Right lobe of liver (tissue), 6 donors: ENCODE data around the gene FILIP1. TPM values are rescaled to one million over a fixed set of nuclear protein-coding genes. Genes with fewer than 3 reads are reported as not detected.

Experiments
- ATAC-seq, 4 donors: fragments of 200-7000 bp; cut with Tn5 transposase; one replicate each; pipeline ENCODE4 v1.9.1; 2020; ENCODE audit warnings: mild to moderate bottlenecking in 4 of 4, moderate library complexity in 4 of 4
- DNase-seq, 3 donors: peaks; one replicate each; pipeline ENCODE4 v3.0.0-alpha.2; 2020
- H3K27ac ChIP-seq, 3 donors: fragments of 200-600 bp; one replicate each; pipeline ENCODE4 v1.8.0; 2022
- H3K27me3 ChIP-seq, 2 donors: fragments of 200-600 bp; one replicate each; pipeline ENCODE4 v1.8.0; 2022
- H3K36me3 ChIP-seq, 4 donors: fragments of 200-600 bp; sonication (generic) in 1 of 4; one replicate each; pipeline versions ENCODE4 v1.5.1 to v1.8.0; 2017 to 2022; ENCODE audit warnings: control low read depth in 1 of 4
- H3K4me1 ChIP-seq, 4 donors: fragments of 200-600 bp; sonication (generic) in 1 of 4; one replicate each; pipeline versions ENCODE4 v1.5.1 to v1.8.0; 2017 to 2022; ENCODE audit warnings: control low read depth in 1 of 4
- H3K4me3 ChIP-seq, 3 donors: fragments of 200-600 bp; one replicate each; pipeline ENCODE4 v1.8.0; 2022
- H3K9me3 ChIP-seq, 4 donors: fragments of 200-600 bp; sonication (generic) in 1 of 4; one replicate each; pipeline versions ENCODE4 v1.5.1 to v1.8.0; 2017 to 2022; ENCODE audit warnings: control low read depth in 1 of 4
- POLR2A ChIP-seq: fragments of 450-650 bp; IDR thresholded peaks from one replicate; pipeline ENCODE4 v1.6.1; 2017; ENCODE audit warnings: antibody characterized with exemption, mild to moderate bottlenecking
- WGBS: methylation state at CpG from one replicate; pipeline ENCODE4 v1.1.6; 2018; ENCODE audit warnings: low coverage, low lambda C conversion rate; ENCODE audit not compliant: insufficient coverage; ENCODE audit errors: missing lambda C conversion rate; 5-methylcytosine and 5-hydroxymethylcytosine counted together
- intact Hi-C, 2 donors: fragments of 100-400 bp; cut with DNase I; formaldehyde crosslinking; loops; one replicate each; pipeline versions ENCODE4 v1.11.2 to v1.14.1; 2022
- total RNA-seq, 6 experiments: library from RNA; depleted of rRNA in 2 of 6; stranded (reverse); fragments of >200 nt in 2 of 6; fragmentation: NEBNext Ultra II Directional in 3 of 6; extraction: Animal tissue kit (Norgen Biotek cat#: 25700) in 3 of 6; gene quantifications; one replicate each; pipeline versions ENCODE4 v1.1.0 to v1.2.4, GENCODE V29; 2016 to 2023
- TF ChIP-seq, protein P1 (sequence below), 4 donors: fragments of 200-600 bp in 3 of 4; fragments of 450-650 bp in 1 of 4; IDR thresholded peaks; one replicate each; pipeline versions ENCODE4 v1.5.1 to v1.8.0; 2016 to 2022; ENCODE audit warnings: antibody characterized with exemption in 4 of 4, mild to moderate bottlenecking in 2 of 4
- donor health status: DM: no; HTN: yes; CAD: no.
- donor health status: DM: no; HTN: no; CAD: no.
- donor health status: DM: no; HTN: no; CAD: no.
- donor health status: DM: no; HTN: yes; CAD: no.
- donor health status: DM: no; HTN: yes; CAD: no.

Gene FILIP1
- total RNA-seq, 6 experiments from 2014 or later, result 0.95 to 2.2 (median 1.6) TPM

DNA sequence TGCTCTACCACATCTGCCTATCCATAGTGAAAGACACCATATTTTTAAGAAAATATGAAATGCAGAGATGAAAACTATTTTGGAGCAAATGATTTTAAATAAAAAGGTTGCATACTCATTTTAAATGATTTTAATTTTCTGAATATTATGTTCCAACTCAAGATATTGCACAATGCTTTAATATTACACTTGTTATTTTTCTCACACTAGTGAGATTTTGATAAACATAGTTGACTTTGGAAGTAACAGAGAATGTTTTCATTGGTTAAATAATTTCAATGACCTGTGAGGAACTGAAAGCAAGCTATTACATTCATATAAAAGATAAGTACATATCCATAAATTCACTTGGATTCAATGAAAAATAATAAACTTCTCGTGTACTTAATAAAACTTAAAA is 201.9 kb downstream of the FILIP1 start:
- intact Hi-C loops, result no loop called here
- no peak for TF ChIP-seq POLR2A
- TF ChIP-seq, protein P1, sequence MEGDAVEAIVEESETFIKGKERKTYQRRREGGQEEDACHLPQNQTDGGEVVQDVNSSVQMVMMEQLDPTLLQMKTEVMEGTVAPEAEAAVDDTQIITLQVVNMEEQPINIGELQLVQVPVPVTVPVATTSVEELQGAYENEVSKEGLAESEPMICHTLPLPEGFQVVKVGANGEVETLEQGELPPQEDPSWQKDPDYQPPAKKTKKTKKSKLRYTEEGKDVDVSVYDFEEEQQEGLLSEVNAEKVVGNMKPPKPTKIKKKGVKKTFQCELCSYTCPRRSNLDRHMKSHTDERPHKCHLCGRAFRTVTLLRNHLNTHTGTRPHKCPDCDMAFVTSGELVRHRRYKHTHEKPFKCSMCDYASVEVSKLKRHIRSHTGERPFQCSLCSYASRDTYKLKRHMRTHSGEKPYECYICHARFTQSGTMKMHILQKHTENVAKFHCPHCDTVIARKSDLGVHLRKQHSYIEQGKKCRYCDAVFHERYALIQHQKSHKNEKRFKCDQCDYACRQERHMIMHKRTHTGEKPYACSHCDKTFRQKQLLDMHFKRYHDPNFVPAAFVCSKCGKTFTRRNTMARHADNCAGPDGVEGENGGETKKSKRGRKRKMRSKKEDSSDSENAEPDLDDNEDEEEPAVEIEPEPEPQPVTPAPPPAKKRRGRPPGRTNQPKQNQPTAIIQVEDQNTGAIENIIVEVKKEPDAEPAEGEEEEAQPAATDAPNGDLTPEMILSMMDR (IDR thresholded peaks at IDR 0.05), result no peak
- DNase-seq (no peak), ATAC-seq (no peak)
- no peak overlapping the region for H3K27ac ChIP-seq
- H3K9me3 ChIP-seq, result no peaks in the 10 kb centered on the region
- no peaks in the 10 kb centered on the region for H3K27me3 ChIP-seq
- H3K36me3 ChIP-seq, result no peaks in the 10 kb centered on the region
- no peaks in the 10 kb centered on the region for H3K4me1 ChIP-seq
- WGBS, result 86% methylated on average over 1 of the region's 1 CpG
- no peak overlapping the region for H3K4me3 ChIP-seq

DNA sequence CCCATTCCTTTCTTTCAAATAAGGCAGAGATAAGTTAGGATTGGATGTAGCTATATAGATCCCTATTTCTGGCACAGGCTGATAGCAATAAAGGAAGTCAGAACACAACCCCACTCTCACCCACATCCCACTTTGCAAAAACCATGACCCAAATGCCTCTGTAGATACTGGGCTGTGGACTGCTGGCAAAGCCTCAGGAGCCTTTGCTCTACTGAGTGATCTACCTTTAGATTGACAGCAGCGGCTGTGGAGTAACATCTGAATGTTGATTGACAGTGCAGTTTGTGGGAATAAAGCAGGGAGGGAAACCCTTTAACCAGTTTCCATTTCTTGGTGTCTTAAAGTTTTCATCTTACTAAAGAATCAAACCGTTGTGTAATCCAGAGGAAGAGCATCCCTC is 202.3 kb downstream of the FILIP1 start:
- Histone ChIP-seq H3K9me3 (no peaks in the 10 kb centered on the region), H3K4me3 (no peak overlapping the region), H3K27ac (no peak overlapping the region), H3K4me1 (no peaks in the 10 kb centered on the region), H3K36me3 (no peaks in the 10 kb centered on the region), H3K27me3 (no peaks in the 10 kb centered on the region)
- no peak for TF ChIP-seq POLR2A
- TF ChIP-seq, protein P1 (IDR thresholded peaks at IDR 0.05), result no peak
- intact Hi-C loops, result no loop called here
- ATAC-seq (no peak), DNase-seq (no peak)
- 82% methylated on average over 2 of the region's 2 CpGs for WGBS

DNA sequence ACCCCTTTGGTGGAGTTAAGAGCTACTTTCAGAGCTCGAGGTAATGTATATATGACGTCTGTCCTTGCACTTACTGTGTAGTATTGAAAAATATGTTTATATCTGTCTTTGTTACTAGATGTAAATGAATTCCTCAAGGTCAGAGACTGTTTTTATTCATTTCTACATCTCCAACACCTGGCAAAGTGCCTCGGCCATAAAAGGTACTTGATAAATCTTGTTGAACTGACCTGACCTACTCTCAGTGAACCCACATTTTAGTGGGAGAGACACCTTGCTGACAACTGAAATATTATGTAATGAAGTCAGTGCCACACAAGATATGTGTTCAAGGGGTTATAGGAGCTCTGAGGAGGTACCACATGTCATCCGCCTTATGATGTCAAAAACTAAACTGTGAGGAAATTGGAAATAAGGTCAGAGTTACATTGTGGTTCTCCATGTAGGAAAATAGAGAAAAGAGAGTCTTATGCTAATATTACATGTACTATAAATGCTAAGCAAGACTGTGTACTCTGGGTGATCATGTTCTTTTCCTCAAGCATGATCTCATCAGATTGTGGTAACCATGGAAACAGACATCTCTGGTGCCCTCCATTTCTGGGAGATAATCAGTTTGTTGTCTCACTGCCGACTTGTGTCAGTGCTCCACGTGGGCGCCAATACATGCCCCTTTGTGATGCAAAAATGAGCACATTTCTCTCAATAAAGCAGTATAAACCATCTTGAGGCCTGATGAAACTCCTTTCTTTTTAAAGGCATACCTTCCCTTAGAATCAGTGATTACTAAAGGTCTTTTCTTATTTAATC is 203.3 kb downstream of the FILIP1 start:
- no peak overlapping the region for H3K27ac ChIP-seq
- intact Hi-C loops, result no loop called here

DNA sequence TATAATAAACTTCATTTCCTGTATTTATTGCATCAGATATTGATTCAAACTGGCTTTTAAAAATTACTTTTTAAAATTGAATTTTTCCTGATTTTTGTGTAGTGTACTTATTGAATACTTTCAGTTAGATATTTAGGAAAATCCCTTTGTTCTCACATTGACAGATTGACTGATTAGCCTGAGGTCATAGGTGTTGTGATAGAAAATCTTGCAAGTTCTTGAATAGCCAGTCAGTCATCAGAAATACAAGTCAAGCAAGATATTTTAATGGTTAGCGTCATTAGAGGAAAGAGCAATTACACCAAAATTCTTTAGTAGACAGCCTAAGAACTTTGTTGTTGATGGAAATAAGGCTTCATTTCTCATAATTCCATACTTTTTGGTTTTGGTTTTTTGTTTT is 205.6 kb downstream of the FILIP1 start:
- ATAC-seq, result no peak
- no peak for DNase-seq
- H3K27me3 ChIP-seq, result no peaks in the 10 kb centered on the region
- intact Hi-C loops, result no loop called here
- WGBS, result 89% methylated on average over 1 of the region's 1 CpG
- no peaks in the 10 kb centered on the region for H3K9me3 ChIP-seq
- H3K36me3 ChIP-seq, result no peaks in the 10 kb centered on the region
- H3K4me3 ChIP-seq, result no peak overlapping the region
- peaks cover 0 to 12% (median 3%) of the 10 kb centered on the region in 4 donors for H3K4me1 ChIP-seq
- TF ChIP-seq, protein P1 (IDR thresholded peaks at IDR 0.05), result no peak
- no peak for TF ChIP-seq POLR2A
- H3K27ac ChIP-seq, result no peak overlapping the region

More for the DNA sequence above, 203.3 kb downstream of the FILIP1 start:
- DNase-seq (no peak), ATAC-seq (no peak)
- peaks cover 0 to 6% (median 3%) of the 10 kb centered on the region in 4 donors for H3K4me1 ChIP-seq
- no peaks in the 10 kb centered on the region for H3K36me3 ChIP-seq
- no peak overlapping the region for H3K4me3 ChIP-seq
- H3K9me3 ChIP-seq, result no peaks in the 10 kb centered on the region
- H3K27me3 ChIP-seq, result no peaks in the 10 kb centered on the region
- WGBS, result 77% methylated on average over 7 of the region's 7 CpGs
- TF ChIP-seq POLR2A, result no peak
- TF ChIP-seq, protein P1 (IDR thresholded peaks at IDR 0.05), result no peak
